HEK293T (cell line): ENCODE results near the gene PSMB7.

Source experiments
- CTCF ChIA-PET: fragments of 350-600 bp; formaldehyde crosslinking; extraction: SDS; loops from one replicate; lab custom pipeline; 2021; ENCODE audit warnings: antibody characterized with exemption, inconsistent platforms; lab: Yijun Ruan, JAX
- POLR2A ChIA-PET: fragments of 350-600 bp; formaldehyde crosslinking; extraction: SDS; loops from one replicate; lab custom pipeline; 2020; ENCODE audit warnings: antibody characterized with exemption, inconsistent platforms; lab: Yijun Ruan, JAX
- DNase-seq: peaks from one replicate; pipeline ENCODE4 v3.0.0; 2012; ENCODE audit warnings: mixed read lengths; ENCODE audit errors: extremely low spot score
- ARNT ChIP-seq: fragments of 450-650 bp; IDR thresholded peaks from 2 replicates; pipeline ENCODE4 v1.6.1; 2017; ENCODE audit warnings: mild to moderate bottlenecking
- BHLHE40 ChIP-seq: fragments of 450-650 bp; IDR thresholded peaks from 2 replicates; pipeline ENCODE4 v1.6.1; 2016; ENCODE audit warnings: mild to moderate bottlenecking, moderate library complexity, borderline replicate concordance
- CTBP1 ChIP-seq: fragments of 450-650 bp; IDR thresholded peaks from 2 replicates; pipeline ENCODE4 v1.6.1; 2016; ENCODE audit warnings: borderline replicate concordance
- ELF4 ChIP-seq: fragments of 450-650 bp; IDR thresholded peaks from 2 replicates; pipeline ENCODE4 v1.6.1; 2017; ENCODE audit warnings: antibody characterized with exemption
- FOXA1 ChIP-seq: fragments of 450-650 bp; IDR thresholded peaks from 2 replicates; pipeline ENCODE4 v1.6.1; 2016; ENCODE audit warnings: mild to moderate bottlenecking
- FOXK2 ChIP-seq: fragments of 450-650 bp; IDR thresholded peaks from 2 replicates; pipeline ENCODE4 v1.6.1; 2016; ENCODE audit warnings: mild to moderate bottlenecking
- FOXM1 ChIP-seq: fragments of 450-650 bp; IDR thresholded peaks from 2 replicates; pipeline ENCODE4 v1.6.1; 2017; ENCODE audit warnings: mild to moderate bottlenecking, borderline replicate concordance
- HDGF ChIP-seq: fragments of 450-650 bp; IDR thresholded peaks from 2 replicates; pipeline ENCODE4 v1.6.1; 2017; ENCODE audit warnings: antibody characterized with exemption, borderline replicate concordance
- L3MBTL2 ChIP-seq: fragments of 450-650 bp; conservative IDR thresholded peaks from 2 replicates; pipeline ENCODE4 v1.6.1; 2016; ENCODE audit warnings: mild to moderate bottlenecking
- LEF1 ChIP-seq: fragments of 450-650 bp; IDR thresholded peaks from 2 replicates; pipeline ENCODE4 v1.6.1; 2017; ENCODE audit warnings: mild to moderate bottlenecking, borderline replicate concordance
- NFRKB ChIP-seq: fragments of 450-650 bp; IDR thresholded peaks from 2 replicates; pipeline ENCODE4 v1.6.1; 2016; ENCODE audit warnings: mild to moderate bottlenecking, moderate library complexity
- PKNOX1 ChIP-seq: fragments of 450-650 bp; IDR thresholded peaks from 2 replicates; pipeline ENCODE4 v1.6.1; 2016
- SP1 ChIP-seq: fragments of 450-650 bp; IDR thresholded peaks from 2 replicates; pipeline ENCODE4 v1.6.1; 2017
- SUZ12 ChIP-seq: fragments of 450-650 bp; IDR thresholded peaks from 2 replicates; pipeline ENCODE4 v1.6.1; 2016; ENCODE audit warnings: mild to moderate bottlenecking
- TARDBP ChIP-seq: fragments of 450-650 bp; IDR thresholded peaks from 2 replicates; pipeline ENCODE4 v1.6.1; 2016
- ZNF384 ChIP-seq: fragments of 450-650 bp; IDR thresholded peaks from 2 replicates; pipeline ENCODE4 v1.6.1; 2016

Gene PSMB7

GRCh38 chr9:124328285-124328684 lies 87.0 kb downstream of the PSMB7 start:
- no peak for DNase-seq
- ChIA-PET CTCF (no interaction called here), POLR2A (no interaction called here)
- TF ChIP-seq LEF1 (no peak), NFRKB (no peak), SP1 (no peak), BHLHE40 (no peak), TARDBP (no peak), HDGF (no peak), ELF4 (no peak), FOXK2 (no peak), FOXM1 (no peak), ARNT (no peak), SUZ12 (no peak), CTBP1 (no peak), L3MBTL2 (no peak), FOXA1 (no peak), PKNOX1 (no peak), ZNF384 (no peak)

- CTCF ChIA-PET, result no interaction called here
- POLR2A ChIA-PET, result no interaction called here
- DNase-seq, result no peak
- TF ChIP-seq SUZ12, result no peak
- no peak for TF ChIP-seq CTBP1
- no peak for TF ChIP-seq FOXK2
- TF ChIP-seq FOXA1, result no peak
- TF ChIP-seq SP1, result no peak
- no peak for TF ChIP-seq BHLHE40
- TF ChIP-seq HDGF, result no peak
- TF ChIP-seq FOXM1, result no peak
- no peak for TF ChIP-seq PKNOX1
- TF ChIP-seq L3MBTL2, result no peak
- TF ChIP-seq ELF4, result no peak
- TF ChIP-seq NFRKB, result no peak
- no peak for TF ChIP-seq TARDBP
- no peak for TF ChIP-seq ZNF384
- no peak for TF ChIP-seq LEF1
- TF ChIP-seq ARNT, result no peak
Observed at GRCh38 chr9:124327491-124327890, 87.8 kb downstream of the PSMB7 start.

- DNase-seq, result no peak
- CTCF ChIA-PET, result no interaction called here
- TF ChIP-seq L3MBTL2 (no peak), BHLHE40 (no peak), ARNT (no peak), PKNOX1 (no peak), SUZ12 (no peak), TARDBP (no peak), SP1 (no peak), FOXM1 (no peak), CTBP1 (no peak), FOXK2 (no peak), HDGF (no peak), FOXA1 (no peak), NFRKB (no peak), ELF4 (no peak), LEF1 (no peak), ZNF384 (no peak)
- POLR2A ChIA-PET, result no interaction called here
Observed at GRCh38 chr9:124326378-124326777, 88.9 kb downstream of the PSMB7 start.

- TF ChIP-seq FOXM1 (no peak), TARDBP (no peak), HDGF (no peak), NFRKB (no peak), FOXA1 (no peak), ZNF384 (no peak), CTBP1 (no peak)
- no peak for DNase-seq
- ChIA-PET POLR2A (no interaction called here), CTCF (no interaction called here)
Observed at GRCh38 chr9:124325816-124326215, 89.4 kb downstream of the PSMB7 start.

- no peak for DNase-seq
- ChIA-PET POLR2A (no interaction called here), CTCF (no interaction called here)
- TF ChIP-seq ARNT (no peak), ELF4 (no peak)
Observed at GRCh38 chr9:124323904-124324303, 91.3 kb downstream of the PSMB7 start.

- no peak for DNase-seq
- CTCF ChIA-PET, result no interaction called here
- no peak for TF ChIP-seq FOXK2
- no peak for TF ChIP-seq CTBP1
- TF ChIP-seq FOXM1, result no peak
- TF ChIP-seq FOXA1, result no peak
- TF ChIP-seq ARNT, result no peak
- no peak for TF ChIP-seq TARDBP
- no peak for TF ChIP-seq HDGF
- TF ChIP-seq L3MBTL2, result no peak
- TF ChIP-seq BHLHE40, result no peak
- no peak for TF ChIP-seq SUZ12
- POLR2A ChIA-PET, result no interaction called here
Observed at GRCh38 chr9:124322618-124323432, 92.4 kb downstream of the PSMB7 start.
